ENCODE data around the gene DEPP1. TPM values are rescaled to one million over a fixed set of nuclear protein-coding genes. Genes with fewer than 3 reads are reported as not detected.

DEPP1 gene
- total RNA-seq, 1 experiment from 2014 or later = 1.6 TPM

DNA sequence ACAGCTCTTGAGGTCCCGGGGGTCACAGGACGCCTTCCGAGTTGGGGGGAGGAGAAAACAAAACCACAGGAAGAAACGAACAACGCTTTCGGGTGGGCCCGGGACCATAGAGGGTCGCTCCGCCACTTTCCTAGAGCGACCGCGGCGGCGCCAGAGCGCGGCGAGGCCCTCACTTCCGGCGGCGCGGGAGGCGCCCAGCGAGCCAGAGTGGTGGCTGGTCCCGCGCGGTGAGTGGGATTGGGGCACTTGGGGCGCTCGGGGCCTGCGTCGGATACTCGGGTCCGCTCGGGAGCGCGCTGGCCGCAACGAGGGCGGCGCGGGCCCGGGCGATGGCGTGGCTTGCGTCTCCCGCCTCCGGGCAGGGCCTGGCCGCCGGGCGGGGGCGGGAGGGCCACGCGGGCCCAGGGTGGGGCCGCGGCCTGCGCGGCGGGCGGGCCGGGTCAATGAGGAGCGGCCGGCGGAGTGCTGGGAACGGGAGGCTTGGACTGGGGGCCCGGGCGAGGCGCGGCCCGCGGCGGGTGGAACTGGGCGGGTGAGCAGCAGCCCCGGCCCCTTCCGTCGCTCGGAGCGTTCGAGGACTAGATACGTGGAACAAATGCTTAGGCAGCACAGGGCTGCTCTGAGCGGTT, 22.3 kb upstream of the DEPP1 start, which contains the start of gene ZNF22 (continued):
- TF ChIP-seq, protein P1, sequence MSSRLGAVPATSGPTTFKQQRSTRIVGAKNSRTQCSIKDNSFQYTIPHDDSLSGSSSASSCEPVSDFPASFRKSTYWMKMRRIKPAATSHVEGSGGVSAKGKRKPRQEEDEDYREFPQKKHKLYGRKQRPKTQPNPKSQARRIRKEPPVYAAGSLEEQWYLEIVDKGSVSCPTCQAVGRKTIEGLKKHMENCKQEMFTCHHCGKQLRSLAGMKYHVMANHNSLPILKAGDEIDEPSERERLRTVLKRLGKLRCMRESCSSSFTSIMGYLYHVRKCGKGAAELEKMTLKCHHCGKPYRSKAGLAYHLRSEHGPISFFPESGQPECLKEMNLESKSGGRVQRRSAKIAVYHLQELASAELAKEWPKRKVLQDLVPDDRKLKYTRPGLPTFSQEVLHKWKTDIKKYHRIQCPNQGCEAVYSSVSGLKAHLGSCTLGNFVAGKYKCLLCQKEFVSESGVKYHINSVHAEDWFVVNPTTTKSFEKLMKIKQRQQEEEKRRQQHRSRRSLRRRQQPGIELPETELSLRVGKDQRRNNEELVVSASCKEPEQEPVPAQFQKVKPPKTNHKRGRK (CRISPR knock-in tag; IDR thresholded peaks at IDR 0.05; ENCODE audit: borderline replicate concordance) = no peak
- TF ChIP-seq, protein P2, sequence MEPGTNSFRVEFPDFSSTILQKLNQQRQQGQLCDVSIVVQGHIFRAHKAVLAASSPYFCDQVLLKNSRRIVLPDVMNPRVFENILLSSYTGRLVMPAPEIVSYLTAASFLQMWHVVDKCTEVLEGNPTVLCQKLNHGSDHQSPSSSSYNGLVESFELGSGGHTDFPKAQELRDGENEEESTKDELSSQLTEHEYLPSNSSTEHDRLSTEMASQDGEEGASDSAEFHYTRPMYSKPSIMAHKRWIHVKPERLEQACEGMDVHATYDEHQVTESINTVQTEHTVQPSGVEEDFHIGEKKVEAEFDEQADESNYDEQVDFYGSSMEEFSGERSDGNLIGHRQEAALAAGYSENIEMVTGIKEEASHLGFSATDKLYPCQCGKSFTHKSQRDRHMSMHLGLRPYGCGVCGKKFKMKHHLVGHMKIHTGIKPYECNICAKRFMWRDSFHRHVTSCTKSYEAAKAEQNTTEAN (CRISPR knock-in tag; IDR thresholded peaks at IDR 0.05) = no peak
- TF ChIP-seq ZNF396 (CRISPR knock-in tag; IDR thresholded peaks at IDR 0.05; ENCODE audit: borderline replicate concordance) (no peak), ZNF317 (CRISPR knock-in tag; IDR thresholded peaks at IDR 0.05; ENCODE audit: borderline replicate concordance, low read depth) (0 out of 2 replicates have a peak, but pooled peaks have one; percentile 13), GABPB1 (CRISPR knock-in tag; IDR thresholded peaks at IDR 0.05) (peak; percentile 46; the same call in 1 of the 2 replicates), ZNF423 (CRISPR knock-in tag; IDR thresholded peaks at IDR 0.05) (no peak), GTF2I (CRISPR knock-in tag; conservative IDR thresholded peaks at IDR 0.05) (no peak), NR3C1 (CRISPR knock-in tag; conservative IDR thresholded peaks at IDR 0.05; ENCODE audit: low read depth) (no peak), SP1 (CRISPR knock-in tag; conservative IDR thresholded peaks at IDR 0.05) (peak; percentile 66), JUN (CRISPR knock-in tag; IDR thresholded peaks at IDR 0.05) (peak; percentile 10; the same call in 1 of the 2 replicates), ZNF219 (CRISPR knock-in tag; IDR thresholded peaks at IDR 0.05; ENCODE audit: borderline replicate concordance) (peak; percentile 65; the same call in 1 of the 2 replicates), ZNF232 (CRISPR knock-in tag; IDR thresholded peaks at IDR 0.05) (no peak), TCF7 (CRISPR knock-in tag; IDR thresholded peaks at IDR 0.05; ENCODE audit: low read depth) (no peak; the same call in 1 of the 2 replicates), ESRRA (CRISPR knock-in tag; IDR thresholded peaks at IDR 0.05; ENCODE audit: borderline replicate concordance) (no peak), CBFB (CRISPR knock-in tag; IDR thresholded peaks at IDR 0.05; ENCODE audit: low read depth) (0 out of 2 replicates have a peak, but pooled peaks have one; percentile 41), EMX1 (CRISPR knock-in tag; IDR thresholded peaks at IDR 0.05) (no peak), NR1H2 (CRISPR knock-in tag; IDR thresholded peaks at IDR 0.05) (no peak)
- TF ChIP-seq, protein P3, sequence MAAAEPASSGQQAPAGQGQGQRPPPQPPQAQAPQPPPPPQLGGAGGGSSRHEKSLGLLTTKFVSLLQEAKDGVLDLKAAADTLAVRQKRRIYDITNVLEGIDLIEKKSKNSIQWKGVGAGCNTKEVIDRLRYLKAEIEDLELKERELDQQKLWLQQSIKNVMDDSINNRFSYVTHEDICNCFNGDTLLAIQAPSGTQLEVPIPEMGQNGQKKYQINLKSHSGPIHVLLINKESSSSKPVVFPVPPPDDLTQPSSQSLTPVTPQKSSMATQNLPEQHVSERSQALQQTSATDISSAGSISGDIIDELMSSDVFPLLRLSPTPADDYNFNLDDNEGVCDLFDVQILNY (CRISPR knock-in tag; IDR thresholded peaks at IDR 0.05) = peak; percentile 83; the same call in 1 of the 2 replicates
- TF ChIP-seq, protein P4, sequence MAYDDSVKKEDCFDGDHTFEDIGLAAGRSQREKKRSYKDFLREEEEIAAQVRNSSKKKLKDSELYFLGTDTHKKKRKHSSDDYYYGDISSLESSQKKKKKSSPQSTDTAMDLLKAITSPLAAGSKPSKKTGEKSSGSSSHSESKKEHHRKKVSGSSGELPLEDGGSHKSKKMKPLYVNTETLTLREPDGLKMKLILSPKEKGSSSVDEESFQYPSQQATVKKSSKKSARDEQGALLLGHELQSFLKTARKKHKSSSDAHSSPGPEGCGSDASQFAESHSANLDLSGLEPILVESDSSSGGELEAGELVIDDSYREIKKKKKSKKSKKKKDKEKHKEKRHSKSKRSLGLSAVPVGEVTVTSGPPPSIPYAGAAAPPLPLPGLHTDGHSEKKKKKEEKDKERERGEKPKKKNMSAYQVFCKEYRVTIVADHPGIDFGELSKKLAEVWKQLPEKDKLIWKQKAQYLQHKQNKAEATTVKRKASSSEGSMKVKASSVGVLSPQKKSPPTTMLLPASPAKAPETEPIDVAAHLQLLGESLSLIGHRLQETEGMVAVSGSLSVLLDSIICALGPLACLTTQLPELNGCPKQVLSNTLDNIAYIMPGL (CRISPR knock-in tag; IDR thresholded peaks at IDR 0.05) = peak; percentile 73; the same call in 1 of the 2 replicates
- TF ChIP-seq, protein P5, sequence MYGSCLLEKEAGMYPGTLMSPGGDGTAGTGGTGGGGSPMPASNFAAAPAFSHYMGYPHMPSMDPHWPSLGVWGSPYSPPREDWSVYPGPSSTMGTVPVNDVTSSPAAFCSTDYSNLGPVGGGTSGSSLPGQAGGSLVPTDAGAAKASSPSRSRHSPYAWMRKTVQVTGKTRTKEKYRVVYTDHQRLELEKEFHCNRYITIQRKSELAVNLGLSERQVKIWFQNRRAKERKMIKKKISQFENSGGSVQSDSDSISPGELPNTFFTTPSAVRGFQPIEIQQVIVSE (CRISPR knock-in tag; IDR thresholded peaks at IDR 0.05; ENCODE audit: borderline replicate concordance) = no peak
- TF ChIP-seq, protein P6, sequence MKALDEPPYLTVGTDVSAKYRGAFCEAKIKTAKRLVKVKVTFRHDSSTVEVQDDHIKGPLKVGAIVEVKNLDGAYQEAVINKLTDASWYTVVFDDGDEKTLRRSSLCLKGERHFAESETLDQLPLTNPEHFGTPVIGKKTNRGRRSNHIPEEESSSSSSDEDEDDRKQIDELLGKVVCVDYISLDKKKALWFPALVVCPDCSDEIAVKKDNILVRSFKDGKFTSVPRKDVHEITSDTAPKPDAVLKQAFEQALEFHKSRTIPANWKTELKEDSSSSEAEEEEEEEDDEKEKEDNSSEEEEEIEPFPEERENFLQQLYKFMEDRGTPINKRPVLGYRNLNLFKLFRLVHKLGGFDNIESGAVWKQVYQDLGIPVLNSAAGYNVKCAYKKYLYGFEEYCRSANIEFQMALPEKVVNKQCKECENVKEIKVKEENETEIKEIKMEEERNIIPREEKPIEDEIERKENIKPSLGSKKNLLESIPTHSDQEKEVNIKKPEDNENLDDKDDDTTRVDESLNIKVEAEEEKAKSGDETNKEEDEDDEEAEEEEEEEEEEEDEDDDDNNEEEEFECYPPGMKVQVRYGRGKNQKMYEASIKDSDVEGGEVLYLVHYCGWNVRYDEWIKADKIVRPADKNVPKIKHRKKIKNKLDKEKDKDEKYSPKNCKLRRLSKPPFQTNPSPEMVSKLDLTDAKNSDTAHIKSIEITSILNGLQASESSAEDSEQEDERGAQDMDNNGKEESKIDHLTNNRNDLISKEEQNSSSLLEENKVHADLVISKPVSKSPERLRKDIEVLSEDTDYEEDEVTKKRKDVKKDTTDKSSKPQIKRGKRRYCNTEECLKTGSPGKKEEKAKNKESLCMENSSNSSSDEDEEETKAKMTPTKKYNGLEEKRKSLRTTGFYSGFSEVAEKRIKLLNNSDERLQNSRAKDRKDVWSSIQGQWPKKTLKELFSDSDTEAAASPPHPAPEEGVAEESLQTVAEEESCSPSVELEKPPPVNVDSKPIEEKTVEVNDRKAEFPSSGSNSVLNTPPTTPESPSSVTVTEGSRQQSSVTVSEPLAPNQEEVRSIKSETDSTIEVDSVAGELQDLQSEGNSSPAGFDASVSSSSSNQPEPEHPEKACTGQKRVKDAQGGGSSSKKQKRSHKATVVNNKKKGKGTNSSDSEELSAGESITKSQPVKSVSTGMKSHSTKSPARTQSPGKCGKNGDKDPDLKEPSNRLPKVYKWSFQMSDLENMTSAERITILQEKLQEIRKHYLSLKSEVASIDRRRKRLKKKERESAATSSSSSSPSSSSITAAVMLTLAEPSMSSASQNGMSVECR (CRISPR knock-in tag; IDR thresholded peaks at IDR 0.05; ENCODE audit: borderline replicate concordance) = peak; percentile 69; the same call in 1 of the 2 replicates
- TF ChIP-seq, protein P7, sequence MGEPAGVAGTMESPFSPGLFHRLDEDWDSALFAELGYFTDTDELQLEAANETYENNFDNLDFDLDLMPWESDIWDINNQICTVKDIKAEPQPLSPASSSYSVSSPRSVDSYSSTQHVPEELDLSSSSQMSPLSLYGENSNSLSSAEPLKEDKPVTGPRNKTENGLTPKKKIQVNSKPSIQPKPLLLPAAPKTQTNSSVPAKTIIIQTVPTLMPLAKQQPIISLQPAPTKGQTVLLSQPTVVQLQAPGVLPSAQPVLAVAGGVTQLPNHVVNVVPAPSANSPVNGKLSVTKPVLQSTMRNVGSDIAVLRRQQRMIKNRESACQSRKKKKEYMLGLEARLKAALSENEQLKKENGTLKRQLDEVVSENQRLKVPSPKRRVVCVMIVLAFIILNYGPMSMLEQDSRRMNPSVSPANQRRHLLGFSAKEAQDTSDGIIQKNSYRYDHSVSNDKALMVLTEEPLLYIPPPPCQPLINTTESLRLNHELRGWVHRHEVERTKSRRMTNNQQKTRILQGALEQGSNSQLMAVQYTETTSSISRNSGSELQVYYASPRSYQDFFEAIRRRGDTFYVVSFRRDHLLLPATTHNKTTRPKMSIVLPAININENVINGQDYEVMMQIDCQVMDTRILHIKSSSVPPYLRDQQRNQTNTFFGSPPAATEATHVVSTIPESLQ (CRISPR knock-in tag; IDR thresholded peaks at IDR 0.05) = no peak
- TF ChIP-seq, protein P8, sequence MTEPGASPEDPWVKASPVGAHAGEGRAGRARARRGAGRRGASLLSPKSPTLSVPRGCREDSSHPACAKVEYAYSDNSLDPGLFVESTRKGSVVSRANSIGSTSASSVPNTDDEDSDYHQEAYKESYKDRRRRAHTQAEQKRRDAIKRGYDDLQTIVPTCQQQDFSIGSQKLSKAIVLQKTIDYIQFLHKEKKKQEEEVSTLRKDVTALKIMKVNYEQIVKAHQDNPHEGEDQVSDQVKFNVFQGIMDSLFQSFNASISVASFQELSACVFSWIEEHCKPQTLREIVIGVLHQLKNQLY (CRISPR knock-in tag; IDR thresholded peaks at IDR 0.05) = no peak
